GM21723 (cell line): ENCODE data around the gene ARAP1.

Experiments used
- ATAC-seq: cut with Tn5 transposase; IDR thresholded peaks from one replicate; pipeline ENCODE4 v1.9.1; 2021; ENCODE audit warnings: mild to moderate bottlenecking, moderate library complexity; ENCODE audit not compliant: unreplicated experiment

Gene ARAP1

GRCh38 chr11:72744474-72744873, 7.7 kb downstream of the ARAP1 start:
- no peak for ATAC-seq

DNA sequence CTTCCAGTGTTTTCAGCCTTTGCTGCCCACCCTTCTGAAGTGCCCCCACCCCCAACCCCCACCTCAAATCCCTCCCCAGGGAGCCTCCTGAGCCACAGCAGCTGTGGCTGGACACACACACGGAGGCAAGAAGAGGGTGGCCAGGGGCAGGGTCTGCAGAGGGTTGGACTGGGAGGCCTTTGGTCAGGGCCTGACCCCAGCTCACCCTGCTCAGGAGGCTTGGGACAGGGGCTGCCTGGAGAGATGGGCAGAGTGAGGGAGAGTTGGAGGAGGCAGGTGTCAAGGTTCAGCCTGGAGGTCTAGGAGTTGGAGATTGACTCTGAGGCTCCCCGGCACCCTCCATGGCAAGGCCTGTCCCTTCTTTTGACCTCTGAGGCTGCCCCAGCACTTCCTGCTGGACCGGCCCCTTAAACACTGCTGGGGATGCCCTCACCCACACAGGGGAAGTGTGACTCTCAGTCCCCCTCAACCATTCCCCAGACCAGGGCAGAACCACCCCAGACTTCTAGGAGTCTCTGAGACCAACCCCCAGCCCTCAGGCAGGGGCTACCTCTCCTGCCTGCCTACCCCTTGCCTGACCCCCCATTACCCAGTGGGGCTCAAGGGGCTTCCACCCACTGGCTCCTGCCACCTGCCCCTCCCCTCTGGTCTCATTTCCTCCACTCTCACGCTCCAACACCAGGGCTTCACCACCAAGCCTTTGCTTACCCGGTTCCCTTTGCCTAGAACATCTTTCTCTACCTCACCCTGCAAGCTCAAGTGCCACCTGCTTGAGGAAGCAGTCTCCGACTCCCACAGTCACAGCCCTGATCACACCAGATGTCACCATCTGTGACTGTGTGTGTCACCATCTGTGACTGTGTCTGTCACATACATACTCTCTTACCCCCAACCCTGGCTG, 8.6 kb downstream of the ARAP1 start:
- ATAC-seq: peak; percentile 50

DNA sequence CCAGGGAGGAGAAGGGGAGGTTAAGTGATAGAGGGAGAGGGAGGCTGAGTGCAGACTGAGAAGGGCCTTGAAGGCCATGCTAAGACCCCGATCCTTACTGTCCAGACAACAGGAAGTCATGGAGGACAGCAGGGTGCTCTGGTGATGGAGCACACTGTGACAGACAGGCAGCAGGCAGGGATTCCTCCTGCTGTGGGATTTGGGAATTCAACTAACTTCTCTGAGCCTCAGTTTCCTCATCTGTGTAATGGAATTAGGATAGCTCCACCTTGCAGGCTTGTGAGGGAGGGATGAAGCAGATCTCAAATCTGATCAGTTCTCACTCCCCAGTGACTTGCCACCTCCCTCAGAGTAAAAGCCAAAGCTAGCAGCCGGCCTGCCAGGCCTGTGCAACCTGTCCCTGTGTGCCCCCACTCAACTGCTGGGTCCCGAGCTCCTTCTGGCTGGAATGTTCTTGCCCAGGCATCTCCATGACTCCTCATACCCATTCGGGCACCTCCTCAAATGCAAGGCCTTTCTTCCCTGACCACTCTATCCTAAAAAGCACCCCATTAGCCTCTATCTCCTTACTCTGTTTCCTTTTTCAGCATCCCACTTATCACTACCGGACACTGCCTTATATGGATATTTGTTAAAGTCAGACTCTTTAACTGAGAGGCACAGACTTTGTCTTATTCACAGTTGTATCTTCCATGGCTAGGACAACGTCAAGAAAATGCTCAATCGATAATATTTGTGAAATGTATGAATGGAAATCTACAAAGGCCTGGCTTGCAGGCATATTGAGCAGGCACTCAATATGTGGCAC, 9.5 kb downstream of the ARAP1 start:
- no peak for ATAC-seq

- no peak for ATAC-seq
Measured at GRCh38 chr11:72741849-72742512, 10.2 kb downstream of the ARAP1 start.

- ATAC-seq: no peak
Measured at GRCh38 chr11:72741429-72741833, 10.8 kb downstream of the ARAP1 start.

GRCh38 chr11:72740562-72741428, 11.4 kb downstream of the ARAP1 start:
- ATAC-seq: no peak

GRCh38 chr11:72740060-72740424, 12.2 kb downstream of the ARAP1 start:
- ATAC-seq: no peak

DNA sequence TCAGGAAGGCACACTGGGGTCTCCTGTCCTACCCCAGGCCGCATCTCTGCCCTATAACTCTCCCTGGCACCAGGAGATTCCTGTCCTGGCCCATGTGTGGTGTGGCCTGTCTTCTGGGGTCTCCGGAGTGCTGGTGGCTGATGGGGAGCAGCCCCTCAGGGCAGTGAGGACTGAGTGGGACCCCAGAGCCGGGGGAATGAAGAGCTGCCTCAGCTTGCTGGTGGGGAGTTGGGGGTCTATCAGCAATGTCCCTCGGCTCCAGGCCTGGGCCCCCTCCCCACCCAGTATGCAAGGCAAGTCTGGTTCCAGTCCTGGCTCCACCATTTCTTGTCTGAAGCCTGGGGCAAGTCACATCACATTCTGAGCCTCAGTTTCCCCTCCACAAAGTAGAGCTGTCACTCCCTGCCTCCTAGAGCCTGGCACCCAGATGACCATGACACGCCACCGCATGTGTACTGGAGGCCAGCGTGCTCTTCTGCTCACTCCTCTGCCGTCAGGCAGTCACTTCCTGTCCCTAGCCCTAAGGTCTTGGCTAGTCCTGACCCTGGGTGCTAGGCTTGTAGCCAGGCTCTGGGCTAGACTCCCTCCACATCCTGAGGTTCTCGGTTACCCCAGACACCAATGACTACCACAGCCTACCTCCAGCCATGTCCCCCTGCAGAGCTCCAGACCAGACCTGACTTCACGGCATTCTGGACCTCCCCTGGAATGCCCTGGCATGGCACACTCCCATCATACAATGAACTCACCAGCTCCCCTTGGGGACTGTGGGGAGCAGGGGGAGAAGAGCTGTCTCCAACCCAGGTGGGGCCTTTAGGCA, 12.8 kb downstream of the ARAP1 start:
- no peak for ATAC-seq

DNA sequence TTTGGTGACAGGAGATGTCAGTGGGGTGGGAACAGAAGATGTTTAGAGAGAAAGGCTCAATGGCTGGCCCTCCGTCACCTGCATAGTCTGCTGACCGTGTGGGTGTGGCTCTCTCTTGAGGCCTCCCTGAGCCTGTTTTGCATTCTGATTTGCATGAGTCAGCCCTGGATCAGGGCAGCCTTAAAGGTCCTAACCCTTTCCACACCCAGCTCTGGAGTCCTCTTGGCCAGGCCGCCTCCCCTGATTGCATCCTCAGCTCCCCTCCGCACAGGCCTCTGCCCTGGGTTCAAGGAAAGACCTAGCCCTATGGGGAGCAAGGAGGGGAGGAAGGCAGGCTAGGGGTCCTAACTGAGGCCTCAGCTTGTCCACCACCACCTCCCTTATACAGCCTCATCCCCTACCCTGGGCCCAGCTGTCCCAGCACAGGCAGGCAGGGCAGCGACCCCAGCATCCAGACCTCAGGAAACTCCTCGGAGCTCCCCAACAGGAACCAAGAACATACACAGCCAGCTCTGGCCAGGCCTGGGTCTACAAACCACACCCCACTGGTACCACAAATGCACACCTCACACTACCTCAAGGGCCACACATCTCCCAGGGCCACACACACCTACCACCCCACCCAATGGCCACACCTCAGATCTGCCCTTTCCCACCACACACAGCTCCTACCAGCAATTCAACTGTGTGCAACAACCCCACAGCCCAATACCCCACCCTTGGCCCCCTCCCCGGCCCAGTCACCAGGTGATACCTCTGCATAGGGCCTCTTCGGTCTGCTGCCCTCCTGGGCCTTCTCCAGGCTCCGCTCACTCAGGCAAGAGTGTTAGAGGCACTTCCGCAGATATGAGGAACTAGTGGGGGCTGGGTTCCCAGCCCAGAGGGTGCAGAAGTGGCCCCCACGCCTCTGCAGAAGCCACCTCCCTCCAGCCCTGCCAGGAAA, 13.7 kb downstream of the ARAP1 start:
- ATAC-seq: peak; percentile 53

- ATAC-seq: no peak
Measured at GRCh38 chr11:72737336-72737735, 14.9 kb downstream of the ARAP1 start.

- no peak for ATAC-seq
Measured at GRCh38 chr11:72736452-72737069, 15.6 kb downstream of the ARAP1 start.

DNA sequence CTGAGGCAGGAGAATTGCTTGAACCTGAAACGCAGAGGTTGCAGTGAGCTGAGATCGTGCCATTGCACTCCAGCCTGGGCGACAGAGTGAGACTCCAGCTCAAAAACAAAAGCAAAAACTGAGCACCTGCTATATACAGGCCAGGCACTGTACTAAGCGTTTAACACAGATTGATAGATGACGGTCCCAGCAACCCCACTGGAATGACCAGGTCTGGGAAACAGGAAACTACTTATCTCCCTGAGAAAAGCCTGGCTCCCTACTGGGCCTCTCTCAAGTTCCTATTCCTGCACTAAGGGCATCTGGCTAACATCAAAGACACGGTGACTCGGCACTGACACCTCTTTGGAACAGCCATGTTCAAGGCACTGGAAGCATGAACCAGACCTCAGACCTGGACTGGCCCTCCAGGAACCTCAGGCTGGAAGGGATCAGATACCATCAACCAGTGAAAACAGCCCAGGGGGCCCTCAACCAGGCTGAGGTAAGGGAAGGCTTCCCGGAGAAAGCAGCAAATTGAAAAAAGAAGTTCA, 16.6 kb downstream of the ARAP1 start:
- ATAC-seq: no peak

GRCh38 chr11:72732329-72732728, 19.9 kb downstream of the ARAP1 start:
- no peak for ATAC-seq

- no peak for ATAC-seq
Measured at GRCh38 chr11:72730737-72731136, 21.5 kb downstream of the ARAP1 start.

DNA sequence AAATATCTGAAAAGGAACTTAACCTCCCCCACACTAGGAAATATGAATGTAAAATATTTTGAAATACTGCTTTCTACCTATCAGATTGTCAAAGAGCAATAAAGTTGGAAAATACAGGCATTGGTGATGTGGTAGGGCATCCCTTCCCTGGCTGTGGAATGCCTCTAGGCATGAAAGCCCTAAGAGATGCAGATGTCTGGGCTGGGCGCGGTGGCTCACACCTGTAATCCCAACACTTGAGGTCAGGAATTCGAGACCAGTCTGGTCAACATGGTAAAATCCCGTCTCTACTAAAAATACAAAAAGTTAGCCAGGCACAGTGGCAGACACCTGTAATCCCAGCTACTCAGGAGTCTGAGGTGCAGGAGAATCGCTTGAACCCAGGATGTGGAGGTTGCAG, 22.0 kb downstream of the ARAP1 start:
- ATAC-seq: no peak

DNA sequence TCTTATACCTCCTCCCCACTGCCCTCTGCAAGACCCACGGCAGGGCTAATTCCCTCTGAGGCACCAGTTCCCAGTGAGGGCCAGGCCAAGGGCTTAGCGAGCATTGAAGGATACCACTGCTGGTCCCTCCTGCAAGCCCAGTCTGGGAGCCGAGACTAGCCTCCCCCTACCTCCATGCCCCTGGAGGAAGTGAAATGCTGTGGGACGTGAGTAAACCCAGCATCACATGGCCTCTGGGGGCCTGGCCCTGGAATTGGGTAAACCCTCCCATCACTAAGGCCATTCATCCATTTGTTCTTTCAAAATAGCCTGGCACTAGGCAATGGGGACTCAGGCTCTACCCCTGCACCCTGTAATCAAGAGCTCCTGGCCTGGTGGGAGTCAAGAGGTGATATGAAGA, 24.7 kb downstream of the ARAP1 start:
- ATAC-seq: no peak

DNA sequence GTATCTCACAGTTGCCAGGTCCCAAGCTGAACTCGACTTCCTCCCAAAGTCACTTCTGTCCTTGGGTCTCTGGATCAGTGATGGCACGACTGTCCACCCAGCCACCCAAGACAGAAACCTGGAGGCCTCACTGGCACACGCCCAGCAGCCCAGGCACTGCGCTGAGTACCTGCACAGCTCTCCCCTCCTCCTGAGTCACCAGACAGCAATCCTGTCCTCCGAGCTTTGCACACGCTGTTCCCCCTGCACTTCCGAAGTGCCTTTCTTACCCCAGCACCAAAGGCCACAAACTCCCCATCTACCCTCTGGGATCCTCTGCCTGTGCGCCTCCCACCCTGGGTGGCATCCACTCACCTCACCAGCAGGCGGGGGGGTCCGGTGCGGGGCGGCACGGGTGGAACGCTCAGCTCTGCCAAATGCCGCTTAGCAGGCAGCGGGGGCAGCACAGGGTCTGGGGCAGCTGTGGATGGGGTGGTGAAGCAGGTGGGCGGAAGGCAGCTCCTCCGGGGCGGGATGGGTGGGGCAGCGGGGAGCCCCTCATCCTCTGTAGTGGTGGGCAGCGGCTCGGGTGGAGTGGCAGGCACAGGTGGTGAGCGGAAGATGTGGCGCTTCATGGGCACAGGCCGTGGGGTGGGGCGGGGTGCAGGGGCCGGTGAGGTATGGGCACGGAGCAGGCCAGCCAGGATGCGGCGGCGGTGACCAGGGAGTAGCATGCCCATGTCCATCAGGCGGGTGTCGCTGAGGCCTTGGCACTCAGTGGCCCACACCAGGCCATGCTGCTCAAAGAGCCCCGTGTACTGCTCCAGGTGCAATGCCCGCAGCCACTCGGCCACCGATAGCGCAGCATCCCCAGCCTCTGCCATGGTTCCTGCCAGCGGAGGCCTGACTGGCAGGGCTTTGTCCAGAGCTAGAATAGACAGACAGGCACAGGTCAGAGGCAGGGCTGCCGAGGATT, 25.7 kb downstream of the ARAP1 start:
- no peak for ATAC-seq
